WTC11 (cell line): Measurements from ENCODE around the gene TC2N. TPM values are rescaled to one million over a fixed set of nuclear protein-coding genes. Genes with fewer than 3 reads are reported as not detected.
A peak's percentile ranks its signal among the peaks of the same experiment; 100 is the strongest.

Experiments used
- ATAC-seq: fragments of 200-7000 bp; cut with Tn5 transposase; 2 replicates; pipeline ENCODE4 v1.10.0; 2021; ENCODE audit warnings: mild to moderate bottlenecking, moderate library complexity
- CTCF ChIA-PET: fragments of 300-600 bp; sonication (Branson Sonifier 250); formaldehyde crosslinking; loops from one replicate; lab custom pipeline; 2021; ENCODE audit warnings: antibody characterized with exemption; lab: Charles Lee
- POLR2A ChIA-PET: fragments of 350-600 bp; sonication (Branson Sonifier 250); formaldehyde crosslinking; loops from one replicate; lab custom pipeline; 2021; ENCODE audit warnings: antibody characterized with exemption; lab: Charles Lee
- DNase-seq: peaks from one replicate; pipeline ENCODE4 v3.0.0; 2021; ENCODE audit warnings: low spot score
- H3K27ac Mint-ChIP-seq: 2 replicates; pipeline ENCODE4 v1.8.0; 2021; ENCODE audit warnings: mixed read lengths
- H3K27me3 Mint-ChIP-seq: 2 replicates; pipeline ENCODE4 v1.8.0; 2021; ENCODE audit warnings: low read depth, mild to moderate bottlenecking, moderate library complexity, mixed read lengths
- H3K36me3 Mint-ChIP-seq: 2 replicates; pipeline ENCODE4 v1.8.0; 2021; ENCODE audit warnings: mixed read lengths
- H3K4me1 Mint-ChIP-seq: 2 replicates; pipeline ENCODE4 v1.8.0; 2022; ENCODE audit warnings: mixed read lengths
- H3K4me3 Mint-ChIP-seq: 2 replicates; pipeline ENCODE4 v1.8.0; 2021; ENCODE audit warnings: mild to moderate bottlenecking, moderate library complexity, mixed read lengths
- H3K9me3 Mint-ChIP-seq: 2 replicates; pipeline ENCODE4 v1.8.0; 2021; ENCODE audit warnings: mixed read lengths
- ATF1 ChIP-seq: sonication (generic); formaldehyde crosslinking; IDR thresholded peaks from 2 replicates; pipeline ENCODE4 v1.8.1; 2023; ENCODE audit warnings: mild to moderate bottlenecking, moderate library complexity, missing genetic modification reagents
- CREB1 ChIP-seq: sonication (generic); formaldehyde crosslinking; IDR thresholded peaks from 2 replicates; pipeline ENCODE4 v1.8.0; 2023; ENCODE audit warnings: mild to moderate bottlenecking, missing genetic modification reagents
- CREM ChIP-seq: sonication (generic); formaldehyde crosslinking; IDR thresholded peaks from 2 replicates; pipeline ENCODE4 v1.8.1; 2022; ENCODE audit warnings: mild to moderate bottlenecking, missing genetic modification reagents, moderate library complexity
- EMX1 ChIP-seq: fragments of 250-450 bp; sonication (Bioruptor Pico); IDR thresholded peaks from 2 replicates; pipeline ENCODE4 v1.8.0; 2021; ENCODE audit warnings: mild to moderate bottlenecking
- FOXK1 ChIP-seq: sonication (generic); formaldehyde crosslinking; IDR thresholded peaks from 2 replicates; pipeline ENCODE4 v1.8.0; 2022; ENCODE audit warnings: mild to moderate bottlenecking, moderate library complexity, missing genetic modification reagents
- GABPB1 ChIP-seq: sonication (generic); formaldehyde crosslinking; IDR thresholded peaks from 2 replicates; pipeline ENCODE4 v1.8.1; 2023; ENCODE audit warnings: mild to moderate bottlenecking, missing genetic modification reagents
- MYBL2 ChIP-seq: sonication (generic); formaldehyde crosslinking; IDR thresholded peaks from 2 replicates; pipeline ENCODE4 v1.8.1; 2023; ENCODE audit warnings: mild to moderate bottlenecking, moderate library complexity, missing genetic modification reagents
- NFATC4 ChIP-seq: fragments of 250-450 bp; sonication (Bioruptor Pico); IDR thresholded peaks from 2 replicates; pipeline ENCODE4 v1.9.0; 2021; ENCODE audit warnings: mild to moderate bottlenecking
- NFYB ChIP-seq: sonication (generic); formaldehyde crosslinking; conservative IDR thresholded peaks from 2 replicates; pipeline ENCODE4 v1.8.0; 2022; ENCODE audit warnings: low read depth, missing genetic modification reagents
- PRRX2 ChIP-seq: fragments of 250-450 bp; sonication (Bioruptor Pico); IDR thresholded peaks from 2 replicates; pipeline ENCODE4 v1.8.0; 2021; ENCODE audit warnings: mild to moderate bottlenecking
- TCF7 ChIP-seq: sonication (generic); formaldehyde crosslinking; IDR thresholded peaks from 2 replicates; pipeline ENCODE4 v1.8.0; 2022; ENCODE audit warnings: mild to moderate bottlenecking, low read depth, missing genetic modification reagents, moderate library complexity
- TEAD4 ChIP-seq: sonication (generic); formaldehyde crosslinking; IDR thresholded peaks from 2 replicates; pipeline ENCODE4 v1.8.0; 2022; ENCODE audit warnings: mild to moderate bottlenecking, missing genetic modification reagents
- ZNF423 ChIP-seq: fragments of 250-450 bp; sonication (Bioruptor Pico); IDR thresholded peaks from 2 replicates; pipeline ENCODE4 v2.1.2; 2022; ENCODE audit warnings: mild to moderate bottlenecking, moderate library complexity
- total RNA-seq: library from RNA; stranded (reverse); gene quantifications from 3 replicates; pipeline ENCODE4 v1.2.3, GENCODE V29; 2021
- TF ChIP-seq, protein P1 (sequence below): sonication (generic); formaldehyde crosslinking; IDR thresholded peaks from 2 replicates; pipeline ENCODE4 v1.8.1; 2023; ENCODE audit warnings: mild to moderate bottlenecking, missing genetic modification reagents, borderline replicate concordance
- TF ChIP-seq, protein P2 (sequence below): sonication (generic); formaldehyde crosslinking; IDR thresholded peaks from 2 replicates; pipeline ENCODE4 v1.8.1; 2023; ENCODE audit warnings: mild to moderate bottlenecking, missing genetic modification reagents, moderate library complexity
- TF ChIP-seq, protein P3 (sequence below): fragments of 200-600 bp; IDR thresholded peaks from 2 replicates; pipeline ENCODE4 v1.8.0; 2022; ENCODE audit warnings: antibody characterized with exemption
- TF ChIP-seq, protein P4 (sequence below): sonication (generic); formaldehyde crosslinking; IDR thresholded peaks from 2 replicates; pipeline ENCODE4 v1.8.1; 2023; ENCODE audit warnings: mild to moderate bottlenecking, moderate library complexity, missing genetic modification reagents
- TF ChIP-seq, protein P5 (sequence below): fragments of 250-450 bp; sonication (Bioruptor Pico); IDR thresholded peaks from 2 replicates; pipeline ENCODE4 v1.8.0; 2021; ENCODE audit warnings: mild to moderate bottlenecking
- TF ChIP-seq, protein P6 (sequence below): fragments of 250-450 bp; sonication (Bioruptor Pico); IDR thresholded peaks from 2 replicates; pipeline ENCODE4 v1.9.0; 2021; ENCODE audit warnings: mild to moderate bottlenecking, borderline replicate concordance
- TF ChIP-seq, protein P7 (sequence below): sonication (generic); formaldehyde crosslinking; IDR thresholded peaks from 2 replicates; pipeline ENCODE4 v1.8.0; 2022; ENCODE audit warnings: mild to moderate bottlenecking, missing genetic modification reagents

The TC2N gene
- total RNA-seq, 1 experiment from 2014 or later = 33.0 TPM

DNA sequence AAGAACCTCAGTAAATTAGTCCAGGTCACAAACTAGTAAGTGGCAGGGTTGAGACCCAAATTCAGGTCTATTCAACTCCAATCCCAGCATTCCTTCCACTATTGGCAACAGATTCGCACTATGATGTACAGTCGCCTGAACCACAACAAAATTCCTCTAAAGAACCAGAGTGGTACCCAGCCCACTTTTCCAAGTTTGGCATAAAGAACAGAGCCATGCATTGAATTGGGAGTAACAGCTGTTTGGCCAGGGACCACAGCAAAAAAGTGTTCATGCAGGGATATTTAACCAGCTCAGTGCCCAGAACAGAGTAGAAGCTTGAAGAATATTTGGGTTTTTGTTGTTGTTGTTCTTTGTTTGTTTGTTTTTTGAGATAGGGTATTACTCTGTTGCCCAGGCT lies 9.7 kb downstream of the TC2N start:
- POLR2A ChIA-PET = interaction anchor here (0.7 kb wide), 1 partner anchor 608 kb away, joined by 4 read pairs; no protein-coding TSS in a partner anchor
- no peak for TF ChIP-seq TCF7 (CRISPR knock-in tag)
- TF ChIP-seq GABPB1 = no peak
- TF ChIP-seq, protein P1, sequence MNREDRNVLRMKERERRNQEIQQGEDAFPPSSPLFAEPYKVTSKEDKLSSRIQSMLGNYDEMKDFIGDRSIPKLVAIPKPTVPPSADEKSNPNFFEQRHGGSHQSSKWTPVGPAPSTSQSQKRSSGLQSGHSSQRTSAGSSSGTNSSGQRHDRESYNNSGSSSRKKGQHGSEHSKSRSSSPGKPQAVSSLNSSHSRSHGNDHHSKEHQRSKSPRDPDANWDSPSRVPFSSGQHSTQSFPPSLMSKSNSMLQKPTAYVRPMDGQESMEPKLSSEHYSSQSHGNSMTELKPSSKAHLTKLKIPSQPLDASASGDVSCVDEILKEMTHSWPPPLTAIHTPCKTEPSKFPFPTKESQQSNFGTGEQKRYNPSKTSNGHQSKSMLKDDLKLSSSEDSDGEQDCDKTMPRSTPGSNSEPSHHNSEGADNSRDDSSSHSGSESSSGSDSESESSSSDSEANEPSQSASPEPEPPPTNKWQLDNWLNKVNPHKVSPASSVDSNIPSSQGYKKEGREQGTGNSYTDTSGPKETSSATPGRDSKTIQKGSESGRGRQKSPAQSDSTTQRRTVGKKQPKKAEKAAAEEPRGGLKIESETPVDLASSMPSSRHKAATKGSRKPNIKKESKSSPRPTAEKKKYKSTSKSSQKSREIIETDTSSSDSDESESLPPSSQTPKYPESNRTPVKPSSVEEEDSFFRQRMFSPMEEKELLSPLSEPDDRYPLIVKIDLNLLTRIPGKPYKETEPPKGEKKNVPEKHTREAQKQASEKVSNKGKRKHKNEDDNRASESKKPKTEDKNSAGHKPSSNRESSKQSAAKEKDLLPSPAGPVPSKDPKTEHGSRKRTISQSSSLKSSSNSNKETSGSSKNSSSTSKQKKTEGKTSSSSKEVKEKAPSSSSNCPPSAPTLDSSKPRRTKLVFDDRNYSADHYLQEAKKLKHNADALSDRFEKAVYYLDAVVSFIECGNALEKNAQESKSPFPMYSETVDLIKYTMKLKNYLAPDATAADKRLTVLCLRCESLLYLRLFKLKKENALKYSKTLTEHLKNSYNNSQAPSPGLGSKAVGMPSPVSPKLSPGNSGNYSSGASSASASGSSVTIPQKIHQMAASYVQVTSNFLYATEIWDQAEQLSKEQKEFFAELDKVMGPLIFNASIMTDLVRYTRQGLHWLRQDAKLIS (CRISPR knock-in tag) = no peak
- TF ChIP-seq ATF1 (CRISPR knock-in tag) = no peak
- no peak for TF ChIP-seq ZNF423 (CRISPR knock-in tag)
- no peak for TF ChIP-seq TEAD4 (CRISPR knock-in tag)
- TF ChIP-seq, protein P2, sequence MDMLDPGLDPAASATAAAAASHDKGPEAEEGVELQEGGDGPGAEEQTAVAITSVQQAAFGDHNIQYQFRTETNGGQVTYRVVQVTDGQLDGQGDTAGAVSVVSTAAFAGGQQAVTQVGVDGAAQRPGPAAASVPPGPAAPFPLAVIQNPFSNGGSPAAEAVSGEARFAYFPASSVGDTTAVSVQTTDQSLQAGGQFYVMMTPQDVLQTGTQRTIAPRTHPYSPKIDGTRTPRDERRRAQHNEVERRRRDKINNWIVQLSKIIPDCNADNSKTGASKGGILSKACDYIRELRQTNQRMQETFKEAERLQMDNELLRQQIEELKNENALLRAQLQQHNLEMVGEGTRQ = no peak
- no peak for TF ChIP-seq EMX1 (CRISPR knock-in tag)
- no peak for TF ChIP-seq MYBL2
- TF ChIP-seq NFYB (CRISPR knock-in tag) = no peak
- Mint-ChIP-seq H3K36me3 (no peaks in the 10 kb centered on the region), H3K9me3 (no peaks in the 10 kb centered on the region), H3K4me3 (no peak overlapping the region), H3K27me3 (no peaks in the 10 kb centered on the region; the same call in 1 of the 2 replicates), H3K4me1 (peaks cover 24% of the 10 kb centered on the region), H3K27ac (no peak overlapping the region)
- ATAC-seq (no peak), DNase-seq (no peak)
- CTCF ChIA-PET = interaction anchor here (1.5 kb wide), 1 partner anchor 42 kb away, joined by 5 read pairs; no protein-coding TSS in a partner anchor

DNA sequence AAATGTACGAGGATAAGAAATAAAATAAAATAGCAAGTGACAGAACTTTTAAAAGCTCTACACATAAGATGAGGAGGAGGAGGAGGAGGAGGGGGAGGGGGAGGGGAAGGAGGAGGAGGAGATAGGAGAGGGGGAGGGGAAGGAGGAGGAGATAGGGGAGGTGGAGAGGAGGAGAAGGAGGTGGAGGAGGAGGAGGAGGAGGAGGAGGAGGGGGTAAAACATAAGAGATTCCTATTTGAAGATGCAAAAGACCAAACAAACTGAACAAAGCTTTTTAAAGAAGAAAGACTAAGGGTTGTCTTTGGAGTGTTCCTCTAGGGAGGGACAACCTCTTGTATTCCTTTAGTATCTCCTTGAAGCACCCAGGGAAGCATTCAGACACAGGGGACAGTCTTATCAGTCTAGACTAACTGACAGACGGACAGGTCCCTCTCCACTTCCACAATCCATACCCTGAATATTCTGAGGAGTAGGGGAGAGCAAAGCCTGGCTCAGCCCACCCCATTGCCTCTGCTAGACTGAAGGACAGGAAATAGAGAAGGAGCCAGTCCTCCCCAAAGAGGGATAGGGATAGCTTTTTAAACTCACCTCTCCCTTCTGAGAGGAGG lies 12.9 kb downstream of the TC2N start:
- ATAC-seq (peak; percentile 36; the same call in 1 of the 2 replicates), DNase-seq (no peak)
- peaks cover 23% of the 10 kb centered on the region for H3K4me1 Mint-ChIP-seq
- ChIA-PET CTCF (interaction anchor here (0.6 to 1.1 kb wide), 4 partner anchors 38 to 142 kb away, joined by 3 read pairs; no protein-coding TSS in a partner anchor), POLR2A (no interaction called here)
- no peak overlapping the region for H3K27ac Mint-ChIP-seq
- H3K27me3 Mint-ChIP-seq = no peaks in the 10 kb centered on the region
- no peaks in the 10 kb centered on the region for H3K9me3 Mint-ChIP-seq
- no peak overlapping the region for H3K4me3 Mint-ChIP-seq
- H3K36me3 Mint-ChIP-seq = no peaks in the 10 kb centered on the region
- TF ChIP-seq CREB1 = no peak
- TF ChIP-seq, protein P3, sequence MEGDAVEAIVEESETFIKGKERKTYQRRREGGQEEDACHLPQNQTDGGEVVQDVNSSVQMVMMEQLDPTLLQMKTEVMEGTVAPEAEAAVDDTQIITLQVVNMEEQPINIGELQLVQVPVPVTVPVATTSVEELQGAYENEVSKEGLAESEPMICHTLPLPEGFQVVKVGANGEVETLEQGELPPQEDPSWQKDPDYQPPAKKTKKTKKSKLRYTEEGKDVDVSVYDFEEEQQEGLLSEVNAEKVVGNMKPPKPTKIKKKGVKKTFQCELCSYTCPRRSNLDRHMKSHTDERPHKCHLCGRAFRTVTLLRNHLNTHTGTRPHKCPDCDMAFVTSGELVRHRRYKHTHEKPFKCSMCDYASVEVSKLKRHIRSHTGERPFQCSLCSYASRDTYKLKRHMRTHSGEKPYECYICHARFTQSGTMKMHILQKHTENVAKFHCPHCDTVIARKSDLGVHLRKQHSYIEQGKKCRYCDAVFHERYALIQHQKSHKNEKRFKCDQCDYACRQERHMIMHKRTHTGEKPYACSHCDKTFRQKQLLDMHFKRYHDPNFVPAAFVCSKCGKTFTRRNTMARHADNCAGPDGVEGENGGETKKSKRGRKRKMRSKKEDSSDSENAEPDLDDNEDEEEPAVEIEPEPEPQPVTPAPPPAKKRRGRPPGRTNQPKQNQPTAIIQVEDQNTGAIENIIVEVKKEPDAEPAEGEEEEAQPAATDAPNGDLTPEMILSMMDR = no peak
- TF ChIP-seq, protein P4, sequence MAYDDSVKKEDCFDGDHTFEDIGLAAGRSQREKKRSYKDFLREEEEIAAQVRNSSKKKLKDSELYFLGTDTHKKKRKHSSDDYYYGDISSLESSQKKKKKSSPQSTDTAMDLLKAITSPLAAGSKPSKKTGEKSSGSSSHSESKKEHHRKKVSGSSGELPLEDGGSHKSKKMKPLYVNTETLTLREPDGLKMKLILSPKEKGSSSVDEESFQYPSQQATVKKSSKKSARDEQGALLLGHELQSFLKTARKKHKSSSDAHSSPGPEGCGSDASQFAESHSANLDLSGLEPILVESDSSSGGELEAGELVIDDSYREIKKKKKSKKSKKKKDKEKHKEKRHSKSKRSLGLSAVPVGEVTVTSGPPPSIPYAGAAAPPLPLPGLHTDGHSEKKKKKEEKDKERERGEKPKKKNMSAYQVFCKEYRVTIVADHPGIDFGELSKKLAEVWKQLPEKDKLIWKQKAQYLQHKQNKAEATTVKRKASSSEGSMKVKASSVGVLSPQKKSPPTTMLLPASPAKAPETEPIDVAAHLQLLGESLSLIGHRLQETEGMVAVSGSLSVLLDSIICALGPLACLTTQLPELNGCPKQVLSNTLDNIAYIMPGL (CRISPR knock-in tag) = no peak
- TF ChIP-seq NFATC4 (CRISPR knock-in tag) = no peak
- no peak for TF ChIP-seq PRRX2
- TF ChIP-seq CREM (CRISPR knock-in tag) = no peak
- TF ChIP-seq, protein P5, sequence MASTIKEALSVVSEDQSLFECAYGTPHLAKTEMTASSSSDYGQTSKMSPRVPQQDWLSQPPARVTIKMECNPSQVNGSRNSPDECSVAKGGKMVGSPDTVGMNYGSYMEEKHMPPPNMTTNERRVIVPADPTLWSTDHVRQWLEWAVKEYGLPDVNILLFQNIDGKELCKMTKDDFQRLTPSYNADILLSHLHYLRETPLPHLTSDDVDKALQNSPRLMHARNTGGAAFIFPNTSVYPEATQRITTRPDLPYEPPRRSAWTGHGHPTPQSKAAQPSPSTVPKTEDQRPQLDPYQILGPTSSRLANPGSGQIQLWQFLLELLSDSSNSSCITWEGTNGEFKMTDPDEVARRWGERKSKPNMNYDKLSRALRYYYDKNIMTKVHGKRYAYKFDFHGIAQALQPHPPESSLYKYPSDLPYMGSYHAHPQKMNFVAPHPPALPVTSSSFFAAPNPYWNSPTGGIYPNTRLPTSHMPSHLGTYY (CRISPR knock-in tag) = no peak
- TF ChIP-seq, protein P6, sequence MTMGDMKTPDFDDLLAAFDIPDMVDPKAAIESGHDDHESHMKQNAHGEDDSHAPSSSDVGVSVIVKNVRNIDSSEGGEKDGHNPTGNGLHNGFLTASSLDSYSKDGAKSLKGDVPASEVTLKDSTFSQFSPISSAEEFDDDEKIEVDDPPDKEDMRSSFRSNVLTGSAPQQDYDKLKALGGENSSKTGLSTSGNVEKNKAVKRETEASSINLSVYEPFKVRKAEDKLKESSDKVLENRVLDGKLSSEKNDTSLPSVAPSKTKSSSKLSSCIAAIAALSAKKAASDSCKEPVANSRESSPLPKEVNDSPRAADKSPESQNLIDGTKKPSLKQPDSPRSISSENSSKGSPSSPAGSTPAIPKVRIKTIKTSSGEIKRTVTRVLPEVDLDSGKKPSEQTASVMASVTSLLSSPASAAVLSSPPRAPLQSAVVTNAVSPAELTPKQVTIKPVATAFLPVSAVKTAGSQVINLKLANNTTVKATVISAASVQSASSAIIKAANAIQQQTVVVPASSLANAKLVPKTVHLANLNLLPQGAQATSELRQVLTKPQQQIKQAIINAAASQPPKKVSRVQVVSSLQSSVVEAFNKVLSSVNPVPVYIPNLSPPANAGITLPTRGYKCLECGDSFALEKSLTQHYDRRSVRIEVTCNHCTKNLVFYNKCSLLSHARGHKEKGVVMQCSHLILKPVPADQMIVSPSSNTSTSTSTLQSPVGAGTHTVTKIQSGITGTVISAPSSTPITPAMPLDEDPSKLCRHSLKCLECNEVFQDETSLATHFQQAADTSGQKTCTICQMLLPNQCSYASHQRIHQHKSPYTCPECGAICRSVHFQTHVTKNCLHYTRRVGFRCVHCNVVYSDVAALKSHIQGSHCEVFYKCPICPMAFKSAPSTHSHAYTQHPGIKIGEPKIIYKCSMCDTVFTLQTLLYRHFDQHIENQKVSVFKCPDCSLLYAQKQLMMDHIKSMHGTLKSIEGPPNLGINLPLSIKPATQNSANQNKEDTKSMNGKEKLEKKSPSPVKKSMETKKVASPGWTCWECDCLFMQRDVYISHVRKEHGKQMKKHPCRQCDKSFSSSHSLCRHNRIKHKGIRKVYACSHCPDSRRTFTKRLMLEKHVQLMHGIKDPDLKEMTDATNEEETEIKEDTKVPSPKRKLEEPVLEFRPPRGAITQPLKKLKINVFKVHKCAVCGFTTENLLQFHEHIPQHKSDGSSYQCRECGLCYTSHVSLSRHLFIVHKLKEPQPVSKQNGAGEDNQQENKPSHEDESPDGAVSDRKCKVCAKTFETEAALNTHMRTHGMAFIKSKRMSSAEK (CRISPR knock-in tag) = no peak
- no peak for TF ChIP-seq FOXK1
- TF ChIP-seq, protein P2 = no peak
- TF ChIP-seq, protein P7, sequence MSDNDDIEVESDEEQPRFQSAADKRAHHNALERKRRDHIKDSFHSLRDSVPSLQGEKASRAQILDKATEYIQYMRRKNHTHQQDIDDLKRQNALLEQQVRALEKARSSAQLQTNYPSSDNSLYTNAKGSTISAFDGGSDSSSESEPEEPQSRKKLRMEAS = no peak
